ENCODE results near the gene TCAP. TPM values are rescaled to one million over a fixed set of nuclear protein-coding genes. Genes with fewer than 3 reads are reported as not detected.

The TCAP gene
- total RNA-seq, 1 experiment from 2014 or later = 0.54 TPM

GRCh38 chr17:39653662-39654331, 11.4 kb upstream of the TCAP start:
- Histone ChIP-seq H3K27me3 (replicated peaks; ENCODE audit: insufficient read depth, low read depth, low read length, poor library complexity) (no peaks in the 10 kb centered on the region), H3K9me3 (ENCODE audit: low read depth, low read length, poor library complexity, severe bottlenecking) (no peaks in the 10 kb centered on the region), H3K36me3 (ENCODE audit: insufficient read depth, low read length, poor library complexity, severe bottlenecking) (no peaks in the 10 kb centered on the region), H3K4me3 (ENCODE audit: low read depth, low read length, poor library complexity, severe bottlenecking) (no peak overlapping the region), H3K4me1 (ENCODE audit: insufficient read depth, low read length, poor library complexity, severe bottlenecking) (no peaks in the 10 kb centered on the region), H3K27ac (ENCODE audit: low read depth, low read length, poor library complexity, severe bottlenecking) (no peak overlapping the region)
- CTCF ChIA-PET = interaction anchor here (0.6 to 1.6 kb wide), 5 partner anchors 9 to 48 kb away, joined by 3 to 5 read pairs (median 4); partner anchors contain the start of gene STARD3
- DNase-seq (ENCODE audit: low spot score) = peak; percentile 55
- POLR2A ChIA-PET (ENCODE audit: low non-redundant PET) = no interaction called here
- BruUV-seq (replicated peaks) = no TSS peak
- no peak for TF ChIP-seq EZH2 (IDR thresholded peaks at IDR 0.05; ENCODE audit: borderline replicate concordance, low read depth, low read length, poor library complexity, severe bottlenecking)
- TF ChIP-seq CTCF (conservative IDR thresholded peaks at IDR 0.05; ENCODE audit: low read depth, low read length) = peak; percentile 71
- intact Hi-C loops (cut with micrococcal nuclease; ENCODE audit: unreplicated experiment) = no loop called here

- Histone ChIP-seq H3K9me3 (ENCODE audit: low read depth, low read length, poor library complexity, severe bottlenecking) (no peaks in the 10 kb centered on the region), H3K27me3 (replicated peaks; ENCODE audit: insufficient read depth, low read depth, low read length, poor library complexity) (no peaks in the 10 kb centered on the region), H3K4me3 (ENCODE audit: low read depth, low read length, poor library complexity, severe bottlenecking) (no peak overlapping the region), H3K4me1 (ENCODE audit: insufficient read depth, low read length, poor library complexity, severe bottlenecking) (no peaks in the 10 kb centered on the region), H3K27ac (ENCODE audit: low read depth, low read length, poor library complexity, severe bottlenecking) (no peak overlapping the region), H3K36me3 (ENCODE audit: insufficient read depth, low read length, poor library complexity, severe bottlenecking) (no peaks in the 10 kb centered on the region)
- TF ChIP-seq CTCF (conservative IDR thresholded peaks at IDR 0.05; ENCODE audit: low read depth, low read length) = no peak
- no peak for TF ChIP-seq EZH2 (IDR thresholded peaks at IDR 0.05; ENCODE audit: borderline replicate concordance, low read depth, low read length, poor library complexity, severe bottlenecking)
- ChIA-PET POLR2A (ENCODE audit: low non-redundant PET) (no interaction called here), CTCF (interaction anchor here (0.7 to 1.0 kb wide), 2 partner anchors 33 to 865 kb away, joined by 3 read pairs; no protein-coding TSS in a partner anchor)
- intact Hi-C loops (cut with micrococcal nuclease; ENCODE audit: unreplicated experiment) = no loop called here
- BruUV-seq (replicated peaks) = no TSS peak
- no peak for DNase-seq (ENCODE audit: low spot score)
These were observed 10.0 kb upstream of the TCAP start for GRCh38 chr17:39655105-39655504.

- POLR2A ChIA-PET (ENCODE audit: low non-redundant PET) = interaction anchor here (0.7 kb wide), 1 partner anchor 584 kb away, joined by 3 read pairs; no protein-coding TSS in a partner anchor
- no peaks in the 10 kb centered on the region for H3K36me3 ChIP-seq (ENCODE audit: insufficient read depth, low read length, poor library complexity, severe bottlenecking)
- H3K4me1 ChIP-seq (ENCODE audit: insufficient read depth, low read length, poor library complexity, severe bottlenecking) = no peaks in the 10 kb centered on the region
- H3K4me3 ChIP-seq (ENCODE audit: low read depth, low read length, poor library complexity, severe bottlenecking) = no peak overlapping the region
- intact Hi-C loops (cut with micrococcal nuclease; ENCODE audit: unreplicated experiment) = no loop called here
- no peak overlapping the region for H3K27ac ChIP-seq (ENCODE audit: low read depth, low read length, poor library complexity, severe bottlenecking)
- CTCF ChIA-PET = no interaction called here
- DNase-seq (ENCODE audit: low spot score) = no peak
- no peak for TF ChIP-seq CTCF (conservative IDR thresholded peaks at IDR 0.05; ENCODE audit: low read depth, low read length)
- TF ChIP-seq EZH2 (IDR thresholded peaks at IDR 0.05; ENCODE audit: borderline replicate concordance, low read depth, low read length, poor library complexity, severe bottlenecking) = no peak
- BruUV-seq (replicated peaks) = no TSS peak
- H3K27me3 ChIP-seq (replicated peaks; ENCODE audit: insufficient read depth, low read depth, low read length, poor library complexity) = no peaks in the 10 kb centered on the region
- H3K9me3 ChIP-seq (ENCODE audit: low read depth, low read length, poor library complexity, severe bottlenecking) = no peaks in the 10 kb centered on the region
These were observed 6.8 kb upstream of the TCAP start for GRCh38 chr17:39658346-39658745.
